ENCODE measurements around the gene ZAP70. TPM values are rescaled to one million over a fixed set of nuclear protein-coding genes. Genes with fewer than 3 reads are reported as not detected.

ZAP70 gene
- total RNA-seq, 2 experiments from 2014 or later: 153 to 156 TPM

DNA sequence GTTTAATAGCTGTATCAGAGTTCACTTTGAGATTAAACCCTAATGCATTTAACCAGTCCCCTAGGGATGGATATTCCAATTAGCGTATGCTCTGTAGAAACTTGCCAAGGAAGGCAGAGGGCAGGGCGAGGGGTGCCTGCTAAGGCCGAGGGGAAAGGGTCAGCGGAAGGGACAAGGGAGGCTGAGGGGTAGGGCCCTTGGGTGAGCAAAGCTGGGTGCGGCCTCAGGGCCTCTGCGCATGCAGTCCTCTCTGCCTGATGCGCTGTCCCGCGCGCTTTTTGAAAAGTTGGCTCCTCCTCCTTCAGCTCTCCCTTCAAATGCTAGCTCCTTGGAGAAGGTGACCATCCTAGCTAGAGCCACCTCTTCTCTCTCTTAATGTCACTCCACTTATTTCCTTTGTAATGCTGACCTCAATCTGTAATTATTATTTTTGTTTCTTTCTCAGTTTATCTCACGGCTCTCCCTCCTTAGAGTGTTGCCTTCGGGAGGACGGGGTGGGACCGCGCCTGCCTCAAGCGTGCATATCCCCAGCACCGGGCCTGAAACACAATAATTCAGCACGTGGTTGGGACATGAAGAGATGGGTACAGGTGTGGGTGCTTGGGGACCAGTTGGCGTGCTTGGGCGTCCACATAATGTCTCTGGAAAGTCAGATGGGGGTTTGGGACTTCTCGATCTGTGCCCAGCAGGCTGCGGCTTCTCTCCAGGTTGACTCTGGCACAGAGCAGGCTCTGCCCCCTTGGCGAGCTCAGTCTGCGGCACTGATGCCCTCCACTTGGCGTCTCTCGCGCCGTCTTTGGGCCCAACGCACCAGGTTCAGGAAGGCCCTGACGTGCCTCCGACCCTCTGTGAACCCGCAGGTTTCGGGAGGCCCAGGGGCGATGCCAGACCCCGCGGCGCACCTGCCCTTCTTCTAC, 10.0 kb downstream of the ZAP70 start:
- ChIA-PET CTCF (interaction anchor here (1.1 to 4.9 kb wide), 2 partner anchors 11 to 17 kb away, joined by 6 to 42 read pairs; partner anchors contain the start of gene ZAP70), POLR2A (no interaction called here)
- no peak for DNase-seq
- intact Hi-C loops (cut with DNase I, micrococcal nuclease): no loop called here
- peaks cover 81% of the 10 kb centered on the region for H3K36me3 Mint-ChIP-seq (ENCODE audit: low read depth)
- peaks cover 70% of the 10 kb centered on the region for H3K4me1 Mint-ChIP-seq
- peak overlapping the region; percentile 59 for H3K27ac Mint-ChIP-seq
- H3K9me3 Mint-ChIP-seq (ENCODE audit: low read depth): peaks cover 2% of the 10 kb centered on the region
- ATAC-seq: no peak
- no peaks in the 10 kb centered on the region for H3K27me3 Mint-ChIP-seq
- no peak overlapping the region for H3K4me3 Mint-ChIP-seq

DNA sequence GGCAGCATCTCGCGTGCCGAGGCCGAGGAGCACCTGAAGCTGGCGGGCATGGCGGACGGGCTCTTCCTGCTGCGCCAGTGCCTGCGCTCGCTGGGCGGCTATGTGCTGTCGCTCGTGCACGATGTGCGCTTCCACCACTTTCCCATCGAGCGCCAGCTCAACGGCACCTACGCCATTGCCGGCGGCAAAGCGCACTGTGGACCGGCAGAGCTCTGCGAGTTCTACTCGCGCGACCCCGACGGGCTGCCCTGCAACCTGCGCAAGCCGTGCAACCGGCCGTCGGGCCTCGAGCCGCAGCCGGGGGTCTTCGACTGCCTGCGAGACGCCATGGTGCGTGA, 10.7 kb downstream of the ZAP70 start:
- peaks cover 70% of the 10 kb centered on the region for H3K4me1 Mint-ChIP-seq

DNA sequence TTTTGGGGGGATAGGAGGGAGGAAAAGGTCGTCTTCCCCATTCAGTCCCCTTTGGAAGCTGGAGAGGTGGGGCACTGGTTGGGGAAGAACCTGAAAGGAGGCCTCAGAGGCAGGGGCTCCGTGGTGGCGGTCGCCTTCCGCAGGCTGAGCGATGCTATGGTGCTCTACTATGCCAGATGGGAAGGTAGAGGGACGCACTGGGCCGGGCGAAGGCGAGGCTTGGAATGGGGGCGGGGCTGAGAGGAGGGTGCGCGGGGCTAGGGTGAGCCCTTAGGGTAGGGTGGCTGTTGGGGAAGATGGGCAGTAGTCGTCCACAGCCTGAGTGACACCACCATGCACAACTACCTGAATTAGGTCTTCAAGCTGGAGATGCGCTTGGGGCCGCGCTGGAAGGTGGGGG, 11.1 kb downstream of the ZAP70 start:
- Mint-ChIP-seq H3K4me3 (no peak overlapping the region), H3K9me3 (ENCODE audit: low read depth) (peaks cover 2% of the 10 kb centered on the region), H3K4me1 (peaks cover 66% of the 10 kb centered on the region), H3K36me3 (ENCODE audit: low read depth) (peaks cover 82% of the 10 kb centered on the region), H3K27me3 (no peaks in the 10 kb centered on the region), H3K27ac (no peak overlapping the region)
- ChIA-PET POLR2A (no interaction called here), CTCF (interaction anchor here (1.5 to 4.9 kb wide), 2 partner anchors 13 to 15 kb away, joined by 3 to 42 read pairs; partner anchors contain the start of gene ZAP70)
- ATAC-seq (no peak), DNase-seq (no peak)
- intact Hi-C loops (cut with DNase I, micrococcal nuclease): no loop called here

More for the DNA sequence above, 10.7 kb downstream of the ZAP70 start:
- Mint-ChIP-seq H3K36me3 (ENCODE audit: low read depth) (peaks cover 81% of the 10 kb centered on the region), H3K4me3 (no peak overlapping the region), H3K27me3 (no peaks in the 10 kb centered on the region), H3K9me3 (ENCODE audit: low read depth) (peaks cover 2% of the 10 kb centered on the region), H3K27ac (no peak overlapping the region)
- ChIA-PET CTCF (interaction anchor here (4.9 kb wide), 1 partner anchor 12 kb away, joined by 42 read pairs; the partner anchor contains the start of gene ZAP70), POLR2A (no interaction called here)
- ATAC-seq (no peak), DNase-seq (no peak)
- intact Hi-C loops (cut with DNase I, micrococcal nuclease): no loop called here

DNA sequence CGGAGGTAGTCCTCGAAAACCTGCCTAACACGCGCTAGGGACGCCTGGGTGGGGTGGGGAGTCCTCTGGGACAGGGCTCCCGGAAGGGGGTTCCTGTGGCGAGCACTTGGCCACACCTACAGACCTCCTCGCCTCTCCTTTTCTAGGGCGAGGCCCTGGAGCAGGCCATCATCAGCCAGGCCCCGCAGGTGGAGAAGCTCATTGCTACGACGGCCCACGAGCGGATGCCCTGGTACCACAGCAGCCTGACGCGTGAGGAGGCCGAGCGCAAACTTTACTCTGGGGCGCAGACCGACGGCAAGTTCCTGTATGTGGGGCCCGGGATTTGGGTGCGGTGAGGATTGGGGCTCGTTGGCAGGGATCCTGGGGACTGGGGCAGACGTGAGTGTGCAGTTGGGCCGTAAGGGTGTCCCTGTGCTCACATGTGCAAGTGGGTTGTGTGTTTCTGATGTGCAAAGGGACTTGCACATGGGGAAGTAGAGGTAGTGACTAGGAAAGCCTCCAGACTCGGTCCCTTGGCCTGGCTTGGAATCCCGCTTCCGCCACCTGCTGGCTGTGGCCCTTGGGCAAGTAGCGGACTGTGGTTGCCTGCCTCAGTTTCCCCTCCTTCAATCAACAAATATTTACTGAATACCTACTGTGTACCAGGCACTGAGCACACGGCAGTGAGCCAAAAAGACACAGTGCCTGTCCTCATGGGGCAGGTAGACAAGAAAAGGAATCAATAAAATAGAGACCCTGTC, 11.7 kb downstream of the ZAP70 start:
- H3K4me3 Mint-ChIP-seq: no peak overlapping the region
- no peaks in the 10 kb centered on the region for H3K27me3 Mint-ChIP-seq
- H3K27ac Mint-ChIP-seq: peak overlapping the region; percentile 34
- peaks cover 60% of the 10 kb centered on the region for H3K4me1 Mint-ChIP-seq
- peaks cover 5% of the 10 kb centered on the region for H3K9me3 Mint-ChIP-seq (ENCODE audit: low read depth)
- intact Hi-C loops (cut with DNase I, micrococcal nuclease): no loop called here
- POLR2A ChIA-PET: interaction anchor here (1.5 kb wide), 1 partner anchor 11 kb away, joined by 4 read pairs; no protein-coding TSS in a partner anchor
- DNase-seq (no peak), ATAC-seq (no peak)
- CTCF ChIA-PET: interaction anchor here (1.5 to 4.9 kb wide), 2 partner anchors 13 to 15 kb away, joined by 3 to 42 read pairs; partner anchors contain the start of gene ZAP70
- H3K36me3 Mint-ChIP-seq (ENCODE audit: low read depth): peaks cover 82% of the 10 kb centered on the region

DNA sequence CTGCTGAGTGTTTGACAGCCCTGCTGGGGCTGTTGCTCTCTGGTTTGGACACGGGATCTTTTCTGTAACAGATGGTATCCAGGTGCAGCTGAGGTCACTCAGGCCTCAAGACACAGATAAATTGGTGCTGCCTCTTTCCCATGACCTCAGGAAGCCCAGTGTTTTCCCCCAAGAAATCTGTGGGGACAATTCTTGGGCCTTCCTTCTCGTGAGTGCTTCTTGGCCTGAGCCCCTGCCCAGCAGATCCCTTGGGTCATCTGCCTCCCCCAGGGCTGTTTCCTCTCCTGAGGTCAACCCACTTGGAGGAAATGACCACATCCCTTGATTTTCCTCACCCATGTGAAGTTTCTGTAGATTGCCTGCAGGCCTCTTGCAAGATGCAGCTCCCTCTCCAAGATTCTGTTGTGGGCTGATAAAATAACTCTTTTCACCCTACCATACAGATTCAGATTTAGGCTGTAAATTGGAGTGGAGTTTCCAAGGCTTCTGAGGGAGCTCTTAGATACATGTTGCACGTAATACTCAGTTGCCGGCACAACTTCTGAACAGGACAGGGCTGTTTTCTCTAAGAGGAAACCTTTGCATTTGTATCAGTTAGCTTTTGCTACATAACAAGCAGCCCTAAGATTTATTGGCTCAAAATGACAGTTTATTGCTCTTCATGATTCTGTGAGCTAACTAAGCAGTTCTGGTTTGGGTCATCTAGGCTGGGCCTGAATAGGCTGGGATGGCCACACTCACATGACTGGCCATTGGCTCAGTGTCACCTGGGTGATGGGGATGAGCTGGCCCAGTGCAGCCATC, 13.1 kb downstream of the ZAP70 start:
- POLR2A ChIA-PET: interaction anchor here (1.5 kb wide), 1 partner anchor 12 kb away, joined by 4 read pairs; no protein-coding TSS in a partner anchor
- Mint-ChIP-seq H3K36me3 (ENCODE audit: low read depth) (peaks cover 85% of the 10 kb centered on the region), H3K9me3 (ENCODE audit: low read depth) (peaks cover 7% of the 10 kb centered on the region), H3K4me1 (peaks cover 60% of the 10 kb centered on the region), H3K27me3 (no peaks in the 10 kb centered on the region), H3K27ac (peak overlapping the region; percentile 63), H3K4me3 (no peak overlapping the region)
- ATAC-seq: no peak
- DNase-seq: no peak
- CTCF ChIA-PET: interaction anchor here (0.9 to 5.7 kb wide), 7 partner anchors 8 to 666 kb away, joined by 3 to 42 read pairs (median 4); partner anchors contain the start of gene ZAP70
- intact Hi-C loops (cut with DNase I, micrococcal nuclease): no loop called here

DNA sequence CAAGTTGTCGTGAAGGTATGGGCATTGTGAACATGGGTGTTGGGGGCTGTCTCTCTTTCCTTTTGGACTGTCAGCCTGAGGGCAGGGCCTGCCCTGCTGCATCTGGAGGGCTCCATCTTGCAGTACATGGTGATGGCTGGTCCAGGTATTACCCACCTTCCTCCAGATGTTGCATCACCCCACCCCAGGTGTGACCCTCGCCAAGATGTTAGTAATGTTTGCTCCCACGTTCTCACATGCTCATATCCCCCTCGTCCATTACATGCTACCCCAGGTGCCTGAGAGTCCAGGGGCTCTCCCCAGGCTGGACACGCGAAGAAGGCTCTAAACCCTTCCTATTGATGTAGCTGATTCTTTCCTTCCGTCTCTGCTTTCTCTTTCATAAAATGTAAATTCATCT, 13.9 kb downstream of the ZAP70 start:
- Mint-ChIP-seq H3K9me3 (ENCODE audit: low read depth) (peaks cover 7% of the 10 kb centered on the region), H3K4me1 (peaks cover 63% of the 10 kb centered on the region), H3K27me3 (no peaks in the 10 kb centered on the region), H3K4me3 (no peak overlapping the region), H3K36me3 (ENCODE audit: low read depth) (peaks cover 90% of the 10 kb centered on the region), H3K27ac (peak overlapping the region; percentile 63)
- DNase-seq: no peak
- no peak for ATAC-seq
- ChIA-PET POLR2A (interaction anchor here (1.0 to 1.1 kb wide), 2 partner anchors 12 to 13 kb away, joined by 3 read pairs; no protein-coding TSS in a partner anchor), CTCF (interaction anchor here (0.9 to 5.7 kb wide), 8 partner anchors 9 to 665 kb away, joined by 4 to 42 read pairs (median 4); partner anchors contain the start of gene ZAP70)
- intact Hi-C loops (cut with DNase I, micrococcal nuclease): no loop called here

DNA sequence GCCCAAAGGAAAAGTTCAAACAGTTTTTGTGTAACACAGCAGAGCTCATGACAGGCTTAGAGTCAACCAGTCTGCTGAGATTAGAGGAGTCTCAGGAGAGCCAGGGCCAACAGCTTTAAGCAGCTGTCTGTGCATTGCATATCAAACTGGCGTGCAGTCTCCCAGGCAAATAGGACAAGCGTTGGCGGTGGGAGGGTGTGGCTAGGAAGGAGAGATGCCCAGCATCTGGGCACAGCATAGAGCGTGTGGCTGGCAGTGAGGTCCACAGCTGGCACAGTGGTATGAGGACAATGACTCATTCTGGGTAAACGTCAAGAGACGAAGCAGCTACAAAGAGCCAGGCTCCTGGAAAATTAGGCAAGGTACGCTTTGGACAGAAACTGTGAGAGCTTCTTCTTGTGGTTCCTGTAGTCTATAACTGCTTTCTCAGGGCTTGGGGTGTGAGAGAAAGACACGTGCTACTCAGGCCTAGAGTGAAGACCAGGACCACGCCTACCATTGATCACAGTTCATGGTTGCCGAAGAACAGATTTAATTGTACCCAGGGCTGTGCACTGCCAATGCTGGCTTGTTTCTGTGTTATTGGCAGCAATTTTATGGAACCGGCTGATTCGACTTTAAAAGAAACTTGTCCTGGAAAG, 14.8 kb downstream of the ZAP70 start:
- H3K36me3 Mint-ChIP-seq (ENCODE audit: low read depth): peaks cover 88% of the 10 kb centered on the region
- H3K4me3 Mint-ChIP-seq: no peak overlapping the region
- intact Hi-C loops (cut with DNase I, micrococcal nuclease): no loop called here
- POLR2A ChIA-PET: interaction anchor here (0.9 to 1.5 kb wide), 4 partner anchors 10 to 19 kb away, joined by 3 to 6 read pairs (median 4); no protein-coding TSS in a partner anchor
- H3K4me1 Mint-ChIP-seq: peaks cover 56% of the 10 kb centered on the region
- H3K27me3 Mint-ChIP-seq: no peaks in the 10 kb centered on the region
- CTCF ChIA-PET: interaction anchor here (1.0 to 5.7 kb wide), 7 partner anchors 12 to 31 kb away, joined by 3 to 42 read pairs (median 4); partner anchors contain the start of gene ZAP70
- H3K9me3 Mint-ChIP-seq (ENCODE audit: low read depth): peaks cover 7% of the 10 kb centered on the region
- DNase-seq: peak; percentile 38
- peak overlapping the region; percentile 63 for H3K27ac Mint-ChIP-seq
- ATAC-seq: peak; percentile 81

DNA sequence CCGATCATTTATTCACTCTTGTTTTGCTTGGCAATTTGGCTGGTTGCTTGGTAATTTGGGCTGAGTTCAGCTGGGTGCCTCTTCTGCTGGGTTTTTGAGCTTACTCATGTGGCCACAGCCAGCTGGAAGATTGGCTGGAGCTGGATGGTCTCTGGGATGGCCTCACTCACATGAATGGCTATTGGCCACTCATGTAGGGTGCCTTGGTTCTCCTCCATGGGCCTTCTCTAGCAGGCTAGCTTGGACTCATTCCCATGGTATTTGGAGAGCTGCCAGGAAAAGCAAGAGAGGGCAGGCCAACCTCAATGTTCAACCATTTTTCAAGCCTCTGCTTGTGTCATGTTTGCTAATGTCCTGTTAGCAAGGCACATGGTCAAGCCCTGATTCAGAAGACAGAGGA, 16.9 kb downstream of the ZAP70 start:
- CTCF ChIA-PET: interaction anchor here (0.7 to 5.7 kb wide), 5 partner anchors 10 to 22 kb away, joined by 3 to 36 read pairs (median 7); no protein-coding TSS in a partner anchor
- Mint-ChIP-seq H3K36me3 (ENCODE audit: low read depth) (peaks cover 79% of the 10 kb centered on the region), H3K4me3 (no peak overlapping the region), H3K27me3 (no peaks in the 10 kb centered on the region), H3K4me1 (peaks cover 48% of the 10 kb centered on the region), H3K27ac (peak overlapping the region; percentile 31), H3K9me3 (ENCODE audit: low read depth) (peaks cover 7% of the 10 kb centered on the region)
- intact Hi-C loops (cut with DNase I, micrococcal nuclease): no loop called here
- DNase-seq (no peak), ATAC-seq (no peak)
- POLR2A ChIA-PET: interaction anchor here (0.8 kb wide), 1 partner anchor 43 kb away, joined by 4 read pairs; no protein-coding TSS in a partner anchor

DNA sequence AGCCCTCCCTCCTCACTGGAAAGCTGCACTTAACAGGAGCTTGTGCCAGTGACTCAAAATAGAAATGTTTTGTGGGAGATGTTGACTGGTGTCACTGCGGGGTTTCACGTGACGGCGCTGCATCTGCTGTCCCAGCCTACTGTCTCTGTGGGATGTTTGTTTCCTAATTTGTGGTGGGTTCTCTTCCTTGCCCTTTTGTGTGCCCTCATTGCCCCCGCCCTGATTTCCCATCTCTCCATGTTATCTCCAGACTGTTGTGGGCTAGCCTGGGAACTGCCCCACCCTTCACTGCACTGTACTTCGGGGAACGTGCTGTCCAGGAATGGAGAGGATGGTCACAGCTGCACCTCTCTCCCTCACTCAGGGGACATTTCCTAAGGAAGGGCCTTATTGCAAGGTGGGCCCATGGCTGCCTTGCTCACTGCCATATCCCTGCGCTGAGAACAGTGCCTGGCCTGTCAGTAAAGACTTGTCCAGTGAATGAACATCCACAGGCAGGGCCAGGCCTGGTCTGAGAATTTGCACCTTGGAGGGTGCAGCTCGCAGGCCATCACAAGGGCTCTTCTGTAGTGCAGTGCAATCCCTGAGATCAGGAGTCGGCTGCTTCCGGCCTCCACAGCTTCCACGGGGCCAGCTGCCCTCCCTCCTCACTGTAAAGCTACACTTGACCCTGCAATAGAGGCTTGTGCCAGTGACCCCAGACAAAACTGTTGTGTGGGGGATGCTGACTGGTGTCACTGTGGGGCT, 18.1 kb downstream of the ZAP70 start:
- Mint-ChIP-seq H3K27me3 (no peaks in the 10 kb centered on the region), H3K36me3 (ENCODE audit: low read depth) (peaks cover 71% of the 10 kb centered on the region), H3K4me1 (peaks cover 39% of the 10 kb centered on the region), H3K9me3 (ENCODE audit: low read depth) (peaks cover 7% of the 10 kb centered on the region), H3K27ac (peak overlapping the region; percentile 85), H3K4me3 (no peak overlapping the region)
- intact Hi-C loops (cut with DNase I, micrococcal nuclease): no loop called here
- DNase-seq (no peak), ATAC-seq (no peak)
- ChIA-PET POLR2A (no interaction called here), CTCF (interaction anchor here (1.3 to 5.7 kb wide), 3 partner anchors 9 to 17 kb away, joined by 7 to 36 read pairs (median 8); no protein-coding TSS in a partner anchor)

Measured in activated CD4-positive, alpha-beta T cell treated with anti-CD3 and anti-CD28 coated beads for 36 hours (primary cell).